Activated T-helper 1 cell treated with Interleukin-2 at 50 U/mL for 16 hours (primary cell): Measurements from ENCODE around the gene B3GAT1.
A peak's percentile ranks its signal among the peaks of the same experiment; 100 is the strongest.

ENCODE experiments used
- DNase-seq: peaks from one replicate; pipeline ENCODE4 v3.0.0-alpha.2; 2020; ENCODE audit warnings: low read depth

Gene B3GAT1

GRCh38 chr11:134371436-134372185, 40.4 kb downstream of the B3GAT1 start:
- DNase-seq = no peak

GRCh38 chr11:134370526-134371435, 41.3 kb downstream of the B3GAT1 start:
- DNase-seq = no peak

GRCh38 chr11:134369656-134370525, 42.2 kb downstream of the B3GAT1 start:
- DNase-seq = no peak

- DNase-seq = no peak
These were observed 44.3 kb downstream of the B3GAT1 start for GRCh38 chr11:134367781-134368180.

- no peak for DNase-seq
These were observed 45.8 kb downstream of the B3GAT1 start for GRCh38 chr11:134366254-134366653.

- DNase-seq = no peak
These were observed 46.8 kb downstream of the B3GAT1 start for GRCh38 chr11:134365011-134365925.

- DNase-seq = no peak
These were observed 47.8 kb downstream of the B3GAT1 start for GRCh38 chr11:134364261-134364660.

GRCh38 chr11:134363592-134363991, 48.5 kb downstream of the B3GAT1 start:
- no peak for DNase-seq

- no peak for DNase-seq
These were observed 48.9 kb downstream of the B3GAT1 start for GRCh38 chr11:134363161-134363560.

- no peak for DNase-seq
These were observed 49.7 kb downstream of the B3GAT1 start for GRCh38 chr11:134362192-134362901.

- DNase-seq = no peak
These were observed 50.4 kb downstream of the B3GAT1 start for GRCh38 chr11:134361661-134362060.

GRCh38 chr11:134360050-134360835, 51.8 kb downstream of the B3GAT1 start:
- peak; percentile 51 for DNase-seq

GRCh38 chr11:134359646-134360045, 52.4 kb downstream of the B3GAT1 start:
- DNase-seq = no peak

GRCh38 chr11:134358856-134359490, 53.1 kb downstream of the B3GAT1 start:
- DNase-seq = no peak

- no peak for DNase-seq
These were observed 53.7 kb downstream of the B3GAT1 start for GRCh38 chr11:134358165-134358855.

GRCh38 chr11:134357545-134357839, 54.5 kb downstream of the B3GAT1 start:
- no peak for DNase-seq

- DNase-seq = no peak
These were observed 55.1 kb downstream of the B3GAT1 start for GRCh38 chr11:134356656-134357544.

- no peak for DNase-seq
These were observed 56.4 kb downstream of the B3GAT1 start for GRCh38 chr11:134355656-134356055.
